GM19025 (cell line): ENCODE data around the gene LZTR1.
"Not testable (repeated sequence)": the region's sequence is repeated elsewhere in the genome, so short reads cannot be mapped to it uniquely, and the experiment has no call there.

ENCODE experiments used
- ATAC-seq: cut with Tn5 transposase; IDR thresholded peaks from one replicate; pipeline ENCODE4 v1.9.1; 2021; ENCODE audit warnings: mild to moderate bottlenecking, low read depth, moderate library complexity; ENCODE audit not compliant: unreplicated experiment

LZTR1 gene

DNA sequence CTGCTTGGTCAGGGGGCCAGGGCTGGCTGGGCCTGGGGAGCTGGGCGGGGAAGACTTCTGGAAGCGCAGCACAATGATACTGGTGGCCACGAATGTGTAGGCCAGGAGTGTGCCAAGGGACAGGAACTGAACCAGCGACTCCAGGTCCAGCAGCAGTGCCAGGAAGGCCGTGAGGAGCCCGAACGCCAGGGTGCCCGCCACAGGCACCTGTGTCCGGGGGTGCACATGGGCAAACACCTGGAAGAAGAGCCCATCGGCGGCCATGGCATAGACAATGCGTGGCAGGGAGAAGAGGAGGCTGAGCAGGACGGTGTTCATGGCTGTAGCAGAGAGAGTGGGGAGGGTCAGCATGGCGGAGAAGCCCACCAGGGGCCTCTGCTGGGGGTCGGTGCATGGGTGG is 47.9 kb downstream of the LZTR1 start:
- ATAC-seq: no peak

DNA sequence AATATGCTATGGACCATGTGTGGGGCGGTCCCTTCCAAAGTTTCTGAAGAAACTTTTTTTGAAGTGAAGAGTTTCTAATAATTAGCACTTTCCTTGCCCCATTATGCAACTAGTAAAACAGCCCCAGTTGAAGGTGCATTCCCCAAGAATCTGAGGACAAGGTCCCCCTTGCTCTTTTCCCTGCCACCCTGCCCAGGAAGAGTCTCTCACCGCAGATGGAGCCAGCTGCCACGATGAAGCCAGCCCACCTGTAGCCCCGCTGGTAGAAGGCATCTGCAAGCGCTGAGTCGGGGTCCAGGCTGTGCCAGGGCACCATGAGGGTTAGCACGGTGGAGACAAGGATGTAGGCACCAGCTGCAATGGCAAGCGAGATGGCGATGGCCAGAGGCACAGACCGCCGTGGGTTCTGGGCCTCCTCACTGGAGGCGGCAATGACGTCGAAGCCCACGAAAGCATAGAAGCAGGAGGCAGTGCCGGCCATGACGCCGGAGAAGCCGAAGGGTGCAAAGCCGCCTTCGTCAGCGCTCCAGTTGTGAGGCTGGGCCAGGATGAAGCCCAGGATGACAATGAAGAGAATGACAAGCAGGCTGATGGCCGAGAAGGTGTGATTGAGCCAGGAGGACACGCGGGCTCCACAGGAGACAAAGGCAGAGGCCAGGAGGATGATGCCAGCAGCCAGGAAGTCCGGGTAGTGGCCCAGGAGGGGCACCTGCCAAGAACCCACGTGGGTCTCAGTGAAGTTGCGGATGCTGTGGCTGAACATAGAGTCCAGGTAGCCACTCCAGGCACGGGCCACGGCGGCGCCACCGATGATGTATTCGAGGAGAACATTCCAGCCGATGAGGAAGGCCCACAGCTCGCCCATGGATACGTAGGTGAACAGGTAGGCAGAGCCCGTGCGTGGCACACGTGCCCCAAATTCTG is 48.8 kb downstream of the LZTR1 start:
- no peak for ATAC-seq

- ATAC-seq: no peak
These were observed 49.5 kb downstream of the LZTR1 start for GRCh38 chr22:21031545-21032036.

- no peak for ATAC-seq
These were observed 50.2 kb downstream of the LZTR1 start, which contains the start of gene SLC7A4 for GRCh38 chr22:21032037-21032867. Gene SLC7A4, minus strand, starts transcription at chr22:21032561. Its CDS starts 749 bp downstream, at chr22:21031812.

GRCh38 chr22:21032868-21033688 is 51.0 kb downstream of the LZTR1 start:
- ATAC-seq: no peak

DNA sequence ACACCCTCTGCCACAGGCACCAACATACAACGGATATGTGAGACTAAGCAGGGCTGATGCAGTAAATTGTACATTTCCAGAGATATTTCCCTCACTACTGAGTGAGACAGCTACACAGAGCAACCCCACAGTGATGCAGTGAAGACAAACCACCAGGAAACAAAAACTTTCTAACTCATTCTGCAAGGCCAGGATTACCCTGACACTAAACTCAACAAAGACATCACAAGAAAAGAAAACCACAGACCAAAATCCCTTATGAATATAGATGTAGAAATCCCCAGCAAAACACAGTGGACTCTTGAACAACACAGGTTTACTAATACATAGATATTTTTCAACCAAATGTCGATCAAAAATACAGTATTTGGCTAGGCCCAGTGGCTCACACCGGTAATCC is 51.8 kb downstream of the LZTR1 start:
- ATAC-seq: no peak

DNA sequence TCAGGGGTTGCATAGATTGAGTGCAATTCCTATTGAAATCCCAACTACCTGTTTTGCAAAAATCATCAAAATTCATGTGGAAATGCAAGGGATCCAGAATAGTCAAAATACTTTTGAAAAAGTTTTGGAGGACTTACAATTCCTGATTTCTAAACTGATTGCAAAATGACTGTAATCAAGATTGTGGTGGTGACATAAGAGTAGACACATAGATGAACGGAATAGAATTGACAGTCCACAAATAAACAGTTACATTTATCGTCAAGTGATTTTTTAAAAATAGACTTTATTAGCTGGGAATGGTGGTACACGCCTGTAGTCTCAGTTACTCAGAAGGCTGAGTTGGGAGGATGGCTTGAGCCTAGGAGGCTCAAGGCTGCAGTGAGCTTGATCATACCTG is 52.9 kb downstream of the LZTR1 start:
- ATAC-seq: no peak

DNA sequence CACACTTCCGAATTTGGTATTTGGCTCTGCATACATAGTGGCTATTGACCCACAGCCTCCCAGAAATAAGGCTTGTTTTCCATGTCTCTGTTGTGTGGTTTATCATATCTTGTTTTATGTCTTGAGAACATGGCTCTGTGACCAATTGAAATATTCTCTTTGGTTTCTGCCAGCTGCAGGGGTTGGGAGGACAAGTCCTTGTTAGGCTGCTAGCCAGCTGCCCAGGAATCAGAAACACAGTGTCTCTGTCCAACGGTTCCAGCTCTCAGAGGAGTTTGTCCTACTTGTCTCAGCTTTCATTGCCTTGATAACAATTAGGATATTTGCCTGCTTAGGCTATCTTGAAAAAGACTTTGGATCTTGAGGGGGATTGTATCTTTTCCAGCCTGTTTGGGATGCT is 56.3 kb downstream of the LZTR1 start:
- ATAC-seq: no peak

- not testable (repeated sequence) for ATAC-seq
These were observed 57.1 kb downstream of the LZTR1 start for GRCh38 chr22:21039158-21039557.

DNA sequence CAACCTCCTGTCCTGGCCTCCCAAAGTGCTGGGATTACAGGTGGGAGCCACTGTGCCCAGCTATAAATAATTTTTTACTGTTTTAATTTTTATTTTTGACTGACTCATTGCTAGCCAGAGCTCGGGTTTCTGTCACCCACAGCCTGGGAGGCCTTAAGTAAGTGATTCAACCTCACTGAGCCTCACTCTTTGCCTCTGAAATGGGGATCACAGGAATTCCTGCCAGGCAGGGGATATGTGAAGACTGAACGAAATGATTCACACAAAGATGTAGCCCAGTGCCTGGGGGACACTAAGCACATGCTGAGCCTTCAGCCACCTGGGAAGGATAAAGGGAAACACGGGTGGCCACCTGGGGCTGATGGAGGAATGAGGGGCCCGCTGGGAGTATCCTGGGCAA is 59.8 kb downstream of the LZTR1 start:
- ATAC-seq: no peak

DNA sequence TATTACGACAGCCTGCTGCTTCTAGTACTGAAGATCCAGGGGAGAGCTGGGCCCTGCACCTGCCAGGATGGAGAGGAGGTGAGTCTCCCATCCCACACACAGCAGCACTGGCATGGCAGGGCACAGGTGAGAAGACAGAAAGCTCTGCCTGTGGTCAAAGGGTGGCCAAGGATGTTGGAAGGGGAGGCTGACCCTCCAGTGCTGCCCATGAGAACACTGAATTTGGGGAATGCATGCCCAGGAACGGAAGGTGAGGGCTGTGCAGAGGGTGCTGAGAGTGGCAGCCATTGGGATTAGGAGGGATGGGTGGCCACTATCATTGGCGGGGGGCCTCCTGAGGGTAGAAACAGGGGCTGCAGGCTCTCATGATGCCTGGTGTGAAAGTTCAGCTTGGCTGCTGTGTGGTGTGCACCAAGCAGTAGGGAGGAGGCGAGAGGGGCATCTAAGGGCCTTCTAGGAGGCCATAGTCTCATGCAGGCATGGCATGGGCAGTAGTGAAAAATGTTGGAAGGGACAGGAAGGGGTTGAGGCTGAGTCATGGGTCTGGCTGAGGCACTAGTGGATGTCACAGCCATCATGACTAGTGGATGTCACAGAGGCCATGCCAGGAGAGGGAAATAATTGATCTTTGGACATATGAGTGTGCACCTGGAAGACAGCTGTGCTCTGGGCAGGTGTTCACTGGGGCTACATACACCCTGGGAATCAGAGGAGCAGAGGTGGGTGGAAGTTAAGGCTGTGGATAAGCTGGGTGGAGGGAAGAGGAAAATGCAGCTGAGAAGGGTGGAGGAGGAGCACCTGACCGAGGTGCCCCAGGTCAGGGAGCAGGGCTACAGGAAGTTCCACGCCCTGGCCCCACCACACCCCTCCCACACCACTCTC is 61.1 kb downstream of the LZTR1 start:
- no peak for ATAC-seq

GRCh38 chr22:21043860-21044535 is 61.9 kb downstream of the LZTR1 start:
- no peak for ATAC-seq

DNA sequence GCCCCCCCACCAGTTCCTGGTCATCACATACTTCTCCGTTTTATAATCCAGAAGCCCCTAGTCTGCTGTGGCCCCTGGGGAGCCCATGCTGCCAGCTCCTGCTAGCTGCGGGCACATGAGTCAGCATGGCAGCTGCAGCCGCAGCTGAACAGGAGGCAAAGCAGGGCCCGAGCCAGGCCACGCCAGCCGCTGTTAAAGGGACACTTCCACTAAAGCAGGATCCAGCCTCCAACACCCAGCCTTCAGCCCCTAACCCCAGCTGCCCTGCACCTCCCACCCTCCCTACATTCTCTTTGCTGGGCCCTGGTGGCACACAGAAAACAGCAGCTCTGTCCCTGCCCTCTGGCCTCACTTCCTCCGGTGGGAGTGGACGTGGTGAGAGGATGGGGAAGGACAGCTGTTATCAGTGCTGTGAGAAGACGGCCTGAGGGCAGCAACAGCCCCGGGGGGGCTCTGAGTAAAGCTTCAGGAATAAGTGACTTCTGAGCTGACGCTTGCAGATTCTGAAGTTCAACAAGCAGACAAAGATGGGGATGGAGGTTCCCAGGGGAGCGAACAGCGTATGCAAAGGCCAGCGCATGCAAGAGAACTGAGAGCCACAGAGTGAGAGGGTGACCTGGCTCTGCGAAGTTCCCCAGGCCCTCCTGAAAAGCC is 63.0 kb downstream of the LZTR1 start:
- ATAC-seq: no peak

DNA sequence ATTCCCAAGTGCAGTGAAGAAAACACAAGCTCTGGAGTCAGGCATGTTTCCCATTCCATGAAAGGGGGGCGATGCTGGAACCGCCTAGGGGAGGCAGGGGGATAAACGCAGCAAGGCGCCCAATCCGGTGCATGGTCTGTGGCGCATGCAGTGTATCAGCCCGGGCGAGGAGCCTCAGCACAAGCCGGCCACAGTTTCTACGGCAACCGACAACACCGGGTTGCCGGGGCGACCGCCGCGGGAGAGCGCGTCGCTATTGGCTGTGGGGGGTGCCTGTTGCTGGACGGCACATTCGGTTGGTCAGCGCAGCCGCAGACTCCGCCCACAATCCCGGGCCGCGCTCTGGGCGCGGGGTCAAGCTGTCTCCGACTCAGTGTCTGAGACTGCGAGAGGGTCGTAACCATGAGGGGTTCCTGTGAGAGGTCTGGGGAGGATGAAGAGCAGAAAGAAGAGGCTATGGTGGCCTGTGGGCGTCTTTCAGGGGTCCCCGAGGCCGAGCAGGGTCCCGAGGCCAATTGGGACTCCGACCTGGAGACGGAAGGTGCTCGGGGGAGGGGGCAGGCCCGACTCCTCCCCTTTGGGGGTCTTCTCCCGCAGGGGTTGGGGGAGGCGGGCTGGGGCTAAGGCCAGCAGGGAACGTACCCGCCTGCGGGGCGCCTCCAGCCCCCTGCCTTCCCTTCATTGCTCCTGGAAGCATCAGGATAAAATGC is 63.6 kb downstream of the LZTR1 start, which contains the start of gene LRRC74B:
Gene LRRC74B, plus strand, starts transcription at position 362 of the 710 bp plus-strand sequence. Its CDS starts 41 bp downstream, at position 403.
- peak; percentile 86 for ATAC-seq

GRCh38 chr22:21047035-21047661 is 65.1 kb downstream of the LZTR1 start:
- no peak for ATAC-seq

DNA sequence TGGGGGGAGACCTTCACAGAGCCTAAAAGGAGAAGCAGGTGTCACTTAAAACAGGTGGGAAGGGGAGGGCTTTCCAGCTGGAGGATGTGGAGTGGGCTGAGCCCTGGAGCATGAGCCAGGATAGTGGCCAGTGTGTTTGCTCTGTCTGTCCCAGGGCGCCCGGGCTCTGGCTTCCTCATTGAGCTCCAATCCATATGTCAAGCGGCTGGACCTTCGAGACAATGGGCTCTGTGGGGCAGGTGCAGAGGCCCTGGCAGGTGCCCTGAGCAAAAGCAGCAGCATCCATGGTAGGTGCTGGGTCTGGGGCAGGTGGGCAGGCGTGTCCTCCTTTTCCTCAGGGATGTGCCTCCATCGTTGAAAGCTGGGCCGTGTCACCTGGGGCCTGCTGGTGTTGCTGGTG is 65.6 kb downstream of the LZTR1 start:
- no peak for ATAC-seq

GRCh38 chr22:21048448-21048847 is 66.4 kb downstream of the LZTR1 start:
- not testable (repeated sequence) for ATAC-seq
